ENCODE measurements around the gene TTLL11. TPM values are rescaled to one million over a fixed set of nuclear protein-coding genes. Genes with fewer than 3 reads are reported as not detected.

TTLL11 gene
- total RNA-seq, 1 donor from 2014 or later: 10.9 TPM

DNA sequence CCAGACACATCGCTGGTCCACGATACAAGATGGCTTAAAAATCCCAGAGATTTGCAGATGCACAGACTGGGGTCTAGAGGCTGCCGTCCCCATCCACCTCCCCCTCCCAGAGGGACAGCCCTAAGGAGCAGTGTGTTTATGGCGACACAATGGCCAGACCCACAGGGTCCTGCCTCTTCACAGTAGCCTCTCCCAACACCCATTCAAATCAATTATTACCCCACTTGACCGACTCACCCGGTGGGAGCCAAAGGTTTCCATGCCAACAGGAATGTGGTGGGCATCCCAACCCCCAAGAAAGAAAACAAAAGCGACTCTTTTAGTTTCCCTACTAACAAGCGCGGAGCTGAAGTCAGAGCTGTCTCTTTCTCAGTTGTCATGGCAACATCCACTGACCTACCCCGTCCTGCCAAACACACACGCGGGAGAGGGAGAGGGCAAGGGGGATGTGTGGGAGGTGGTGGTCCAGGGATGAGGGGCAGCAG lies 209.0 kb downstream of the TTLL11 start:
- no peak for DNase-seq (ENCODE audit: low spot score)

DNA sequence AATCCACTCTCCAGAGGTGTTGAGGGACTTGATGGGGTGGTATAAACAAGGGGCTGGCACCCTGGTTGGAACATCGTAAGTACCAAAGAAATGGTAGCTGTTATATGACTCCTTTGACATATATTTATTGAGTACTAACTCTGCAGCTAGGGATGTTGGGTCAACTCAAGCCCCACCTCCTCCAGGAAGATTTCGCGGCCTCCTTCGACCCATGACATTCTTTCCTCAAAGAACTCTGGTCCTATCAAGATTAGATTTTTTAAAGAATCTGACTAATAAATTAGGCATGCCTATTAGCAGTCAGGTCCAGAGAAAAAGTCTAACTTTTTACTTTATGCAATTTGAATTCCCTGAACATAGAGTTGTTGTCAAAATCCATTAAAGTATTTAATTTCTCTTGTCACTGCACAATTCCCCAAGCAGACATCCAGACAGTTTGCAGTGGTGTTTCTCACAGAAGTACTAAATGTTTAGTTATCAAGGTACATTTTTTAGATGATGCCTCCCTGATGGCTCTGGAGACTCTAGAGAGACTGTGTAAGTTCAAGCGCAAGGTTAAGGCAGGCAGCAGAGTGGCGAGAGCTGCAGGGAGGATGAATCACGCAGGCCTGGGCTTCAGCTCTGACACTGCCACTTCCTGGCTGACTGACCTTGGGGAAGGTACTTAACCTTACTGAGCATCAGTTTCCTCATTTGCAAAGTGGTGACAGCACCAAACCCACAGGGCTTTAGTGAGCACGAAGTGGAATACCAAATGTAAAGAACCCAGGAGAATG lies 209.6 kb downstream of the TTLL11 start:
- no peak for DNase-seq (ENCODE audit: low spot score)

DNA sequence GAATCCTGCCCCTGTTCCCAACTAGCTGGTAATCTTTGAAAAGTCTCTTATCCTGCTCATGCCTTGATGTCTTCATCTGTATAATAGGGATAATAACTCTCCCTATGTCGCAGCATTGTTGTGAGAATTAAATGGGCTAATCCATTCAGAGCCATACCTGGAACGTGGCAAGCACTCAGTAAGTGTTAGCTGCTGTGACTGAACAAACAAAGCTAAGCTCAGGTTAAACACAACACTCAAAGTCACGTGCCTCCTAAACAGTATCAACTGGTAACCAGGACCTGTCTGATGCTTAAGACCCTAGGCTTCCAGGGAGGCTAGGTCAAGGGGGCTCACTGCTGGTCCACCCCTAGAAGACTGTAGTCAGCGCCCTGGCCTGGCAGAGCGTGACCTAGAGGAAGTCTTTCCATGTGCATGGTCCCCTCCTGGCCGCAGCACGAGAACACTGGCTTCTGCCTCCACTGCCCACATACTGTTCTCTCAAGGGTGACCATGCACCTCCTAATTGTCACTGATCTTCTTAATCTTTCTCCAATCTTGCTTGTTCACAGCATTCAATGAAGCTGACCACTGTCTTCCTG lies 211.1 kb downstream of the TTLL11 start:
- no peak for DNase-seq (ENCODE audit: low spot score)

DNA sequence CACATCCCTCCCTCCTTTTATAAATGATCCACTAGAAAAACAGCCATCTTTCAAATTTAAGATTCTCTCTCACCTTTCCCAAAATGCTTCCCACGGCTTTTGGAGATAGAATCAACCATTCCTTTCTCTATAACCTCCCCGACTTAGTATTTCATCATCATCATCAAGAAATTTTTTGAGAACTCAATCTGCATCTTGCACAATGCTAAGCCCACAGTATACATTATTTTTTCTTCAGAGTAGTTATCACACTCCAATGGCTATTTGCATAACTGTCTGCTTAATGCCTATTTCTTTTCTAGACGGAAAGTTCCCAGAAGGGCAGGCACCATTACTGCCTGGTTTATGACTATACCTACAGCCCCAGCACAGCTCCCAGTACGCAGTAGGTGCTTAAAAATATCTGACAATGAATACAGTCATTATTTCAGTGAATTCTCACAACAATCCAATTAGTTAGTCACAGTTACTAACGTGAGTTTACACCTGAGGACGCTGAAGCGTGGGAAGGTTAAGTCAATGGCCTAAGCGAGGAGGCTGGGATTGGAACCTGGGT lies 212.7 kb downstream of the TTLL11 start:
- DNase-seq (ENCODE audit: low spot score): no peak

DNA sequence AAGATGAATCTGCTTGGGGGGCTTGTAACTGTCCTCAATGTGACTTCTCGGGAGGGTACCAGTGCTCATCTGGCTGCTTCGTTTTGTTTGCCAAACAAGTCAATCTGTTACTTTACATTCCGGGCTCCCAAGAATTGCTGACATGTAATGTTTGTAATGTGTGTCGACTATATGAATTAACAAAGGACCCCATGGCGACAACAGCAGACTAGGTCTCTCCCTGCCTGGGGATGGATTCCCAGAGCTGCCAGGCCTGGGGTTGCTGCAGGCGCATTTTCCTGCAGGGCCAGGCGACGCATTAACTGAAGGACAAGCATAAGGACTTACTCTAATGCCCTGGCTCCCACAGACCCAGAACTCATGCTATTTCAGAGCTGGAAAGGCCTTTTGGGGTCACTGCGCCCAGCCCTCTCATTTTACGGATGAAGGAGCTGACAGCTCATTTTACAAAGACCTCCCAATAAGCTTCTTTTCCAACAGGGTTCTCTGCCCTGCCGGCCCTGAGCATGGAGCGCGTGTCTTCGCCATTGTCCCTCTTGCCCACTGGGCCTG lies 214.8 kb downstream of the TTLL11 start:
- DNase-seq (ENCODE audit: low spot score): no peak

DNA sequence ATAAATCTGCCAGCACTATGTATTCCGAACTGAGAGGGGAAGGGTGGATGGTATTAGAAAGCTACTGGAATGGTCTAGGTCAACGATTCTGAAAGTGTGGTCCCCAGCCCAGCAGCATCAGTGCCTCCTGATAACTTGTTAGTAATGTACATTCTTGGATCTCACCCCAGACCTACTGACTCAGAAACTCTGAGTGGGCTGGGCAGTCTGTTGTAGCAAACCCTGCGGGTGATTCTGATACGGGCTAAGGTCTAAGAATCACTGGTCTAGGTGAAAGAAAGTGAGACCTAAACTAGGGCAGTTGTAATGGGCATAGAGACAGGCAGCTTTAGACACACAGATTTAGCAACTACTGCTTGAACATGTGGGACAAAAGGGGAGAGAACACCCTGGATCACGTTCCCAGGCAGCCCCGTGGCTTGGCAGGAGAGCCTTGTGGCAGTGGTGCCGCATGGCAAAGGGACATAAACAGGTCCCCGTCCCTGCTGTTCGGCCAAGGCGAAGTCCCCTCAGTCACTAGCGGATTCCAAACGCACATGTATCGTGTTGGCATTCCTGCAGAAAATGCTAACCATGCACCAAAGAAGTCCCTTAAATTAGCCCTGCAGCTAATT lies 216.3 kb downstream of the TTLL11 start:
- no peak for DNase-seq (ENCODE audit: low spot score)

DNA sequence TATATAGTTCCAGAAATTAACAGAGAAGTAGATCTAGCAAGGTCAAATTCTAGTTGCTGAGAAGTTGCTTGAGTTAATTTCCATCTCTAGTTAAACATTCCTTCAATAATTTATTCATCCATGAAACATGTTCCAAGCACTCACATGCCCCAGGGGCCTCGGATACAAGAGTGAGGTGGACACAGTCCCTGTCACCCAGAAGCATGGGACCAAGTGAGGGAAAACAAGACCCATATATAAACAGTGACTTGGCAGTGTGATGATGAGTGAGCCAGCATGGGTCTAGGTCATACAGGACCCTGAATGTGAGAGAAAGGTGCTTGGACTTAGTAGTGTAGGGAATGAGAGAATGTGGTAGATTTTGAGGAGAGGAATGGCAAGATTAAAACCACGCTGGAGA lies 216.9 kb downstream of the TTLL11 start:
- no peak for DNase-seq (ENCODE audit: low spot score)

DNA sequence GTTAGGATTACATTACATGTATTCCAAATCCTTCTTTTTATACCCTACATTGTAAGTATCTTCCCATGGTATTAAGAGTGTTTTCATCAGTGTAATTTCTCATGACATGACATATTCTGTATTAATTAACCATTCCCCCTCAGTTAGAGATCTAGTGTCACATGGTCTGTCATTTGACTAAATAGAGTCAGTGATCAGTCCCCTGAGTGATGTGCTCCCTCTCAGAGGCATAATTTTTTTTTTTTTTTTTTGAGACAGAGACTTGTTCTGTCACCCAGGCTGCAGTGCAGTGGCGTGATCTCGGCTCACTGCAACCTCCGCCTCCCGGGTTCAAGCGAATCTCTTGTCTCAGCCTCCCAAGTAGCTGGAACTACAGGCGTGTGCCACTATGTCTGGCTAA lies 218.6 kb downstream of the TTLL11 start:
- DNase-seq (ENCODE audit: low spot score): no peak

DNA sequence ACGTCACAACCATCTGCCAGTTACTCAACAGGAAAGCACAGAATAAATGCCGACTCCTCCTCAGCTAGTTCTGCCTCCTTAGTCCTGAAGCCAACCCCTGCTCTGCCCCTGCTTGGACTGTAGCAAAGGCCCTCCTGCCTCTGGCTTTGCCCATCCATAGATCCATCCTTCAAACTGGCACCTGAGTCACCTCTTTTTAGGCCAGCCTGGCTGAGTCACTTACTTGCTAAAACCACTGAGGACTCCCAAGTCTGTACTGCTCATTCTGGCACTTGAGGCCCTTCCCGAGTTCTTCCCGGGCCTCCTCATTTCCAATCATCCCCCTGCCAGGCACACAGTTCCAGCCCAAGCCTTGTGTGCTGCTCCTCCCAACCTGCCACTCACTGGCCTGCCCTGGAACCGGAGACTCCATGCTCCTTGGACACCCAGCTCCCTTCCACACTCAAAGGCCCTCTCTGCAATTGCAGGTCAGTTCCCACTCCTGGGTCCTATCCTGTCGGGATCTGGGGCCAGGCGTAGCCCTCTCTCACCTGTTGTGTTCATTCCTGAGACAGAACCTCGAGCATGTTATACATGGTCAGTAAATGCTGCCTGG lies 221.6 kb downstream of the TTLL11 start:
- DNase-seq (ENCODE audit: low spot score): no peak

DNA sequence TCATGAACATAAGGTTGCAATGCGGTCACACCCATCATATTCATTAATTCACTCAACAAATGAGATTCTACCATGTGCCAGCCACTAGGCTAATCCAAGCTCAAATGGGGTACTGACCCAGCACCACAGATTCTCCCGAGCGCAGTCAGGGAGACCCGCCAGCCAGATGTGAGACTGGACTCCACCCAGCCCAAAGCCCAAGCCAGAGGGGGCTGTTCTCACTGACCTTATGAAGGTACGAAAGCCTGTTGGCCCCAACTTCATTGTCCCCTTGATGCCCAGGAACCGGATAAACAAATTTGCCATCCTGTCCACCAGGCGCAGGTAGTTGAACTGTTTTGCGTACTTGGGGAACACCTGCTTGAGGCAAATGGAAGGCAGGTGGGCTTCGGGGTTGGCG lies 222.8 kb downstream of the TTLL11 start:
- DNase-seq (ENCODE audit: low spot score): no peak

DNA sequence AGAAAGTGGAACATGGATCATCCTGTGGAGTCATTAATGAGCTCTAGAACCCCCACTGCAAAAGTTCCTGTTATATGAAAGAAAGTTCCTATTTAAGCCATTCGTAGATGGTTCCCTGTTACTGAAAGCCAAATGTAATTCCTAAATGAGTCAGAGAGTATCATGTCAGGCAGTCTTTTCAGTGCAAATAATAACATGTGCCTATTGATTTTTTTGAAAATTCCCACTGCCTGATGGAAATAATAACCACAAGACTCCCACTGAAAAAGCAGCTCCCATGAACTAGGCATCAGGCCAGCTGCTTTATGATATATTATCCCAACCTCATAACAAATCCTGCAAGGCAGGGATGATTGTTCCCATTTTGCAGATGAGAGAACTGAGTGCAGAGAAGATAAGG lies 224.5 kb downstream of the TTLL11 start:
- DNase-seq (ENCODE audit: low spot score): no peak

DNA sequence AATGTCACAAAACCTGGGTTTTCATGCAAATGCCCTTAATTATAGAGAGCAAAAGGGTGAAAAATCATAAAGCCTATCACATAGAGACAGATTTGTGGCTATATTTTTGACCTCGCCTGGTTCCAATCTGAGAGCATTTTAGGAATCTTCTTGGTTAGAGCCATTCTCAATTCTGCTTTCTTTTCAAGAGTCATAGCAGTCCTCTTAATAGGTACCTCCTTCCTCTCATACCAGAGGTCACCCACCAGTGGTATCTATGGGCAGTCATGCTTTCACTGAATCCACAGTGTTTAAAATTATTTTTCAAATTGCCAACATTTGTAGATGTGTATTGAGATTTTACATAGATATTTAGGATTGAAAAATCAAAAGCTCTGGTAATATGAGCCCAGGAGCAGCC lies 226.2 kb downstream of the TTLL11 start:
- no peak for DNase-seq (ENCODE audit: low spot score)

DNA sequence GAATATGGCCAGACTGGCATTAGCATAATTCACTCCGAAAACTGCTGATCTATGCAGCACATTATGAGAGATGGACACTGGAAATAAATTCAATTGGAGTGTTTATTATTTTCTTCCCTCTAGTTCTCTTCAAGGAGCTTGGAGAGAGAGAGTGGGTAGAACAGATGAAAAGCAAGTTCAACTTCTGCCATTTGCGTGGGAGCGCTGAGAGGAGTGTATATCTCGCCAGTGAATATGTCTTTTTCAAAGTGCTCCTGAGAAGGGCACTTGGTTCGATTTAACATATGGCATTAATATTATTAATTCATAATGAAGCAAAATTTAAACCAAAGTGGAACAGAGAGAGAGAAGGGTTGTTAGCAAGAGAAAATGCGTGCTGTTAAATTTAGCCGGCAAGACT lies 227.2 kb downstream of the TTLL11 start:
- no peak for DNase-seq (ENCODE audit: low spot score)

DNA sequence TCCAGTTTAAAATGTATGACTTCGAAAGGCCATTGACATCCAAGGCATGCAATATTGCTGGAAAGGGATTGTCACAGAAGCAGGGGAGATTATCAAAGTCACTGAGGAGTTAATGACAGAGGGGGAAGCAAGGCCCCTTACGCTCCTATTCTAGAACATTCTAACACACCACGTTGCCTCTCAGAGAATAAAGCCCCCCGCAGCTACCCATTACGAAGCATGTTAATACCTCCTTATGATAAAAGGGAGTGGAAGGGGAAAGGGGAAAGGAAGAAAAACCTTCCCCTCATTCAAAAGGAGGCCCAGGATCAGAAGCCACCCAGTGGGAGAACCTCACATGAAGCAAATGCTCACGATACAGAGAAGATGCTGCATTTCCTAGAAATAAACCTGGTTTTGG lies 228.0 kb downstream of the TTLL11 start:
- no peak for DNase-seq (ENCODE audit: low spot score)

DNA sequence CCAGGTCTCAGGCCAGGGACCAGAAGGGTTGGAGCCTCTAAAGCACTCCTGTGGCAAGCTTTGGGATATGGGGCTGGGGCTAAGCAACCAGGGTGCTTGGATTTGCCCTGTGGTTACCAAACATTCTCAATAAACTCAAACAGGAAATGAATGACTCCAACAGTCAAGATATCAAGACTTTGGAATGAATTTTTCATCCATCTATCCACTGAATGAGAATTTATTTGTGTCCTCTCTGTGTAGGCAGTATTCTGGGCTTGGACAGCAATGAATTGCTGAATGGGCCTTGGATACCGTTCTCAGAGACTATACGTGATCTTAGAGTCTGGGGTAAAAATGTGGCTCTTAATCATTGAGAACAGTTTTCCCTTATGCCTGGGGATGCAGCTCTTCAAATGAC lies 229.2 kb downstream of the TTLL11 start:
- DNase-seq (ENCODE audit: low spot score): no peak

DNA sequence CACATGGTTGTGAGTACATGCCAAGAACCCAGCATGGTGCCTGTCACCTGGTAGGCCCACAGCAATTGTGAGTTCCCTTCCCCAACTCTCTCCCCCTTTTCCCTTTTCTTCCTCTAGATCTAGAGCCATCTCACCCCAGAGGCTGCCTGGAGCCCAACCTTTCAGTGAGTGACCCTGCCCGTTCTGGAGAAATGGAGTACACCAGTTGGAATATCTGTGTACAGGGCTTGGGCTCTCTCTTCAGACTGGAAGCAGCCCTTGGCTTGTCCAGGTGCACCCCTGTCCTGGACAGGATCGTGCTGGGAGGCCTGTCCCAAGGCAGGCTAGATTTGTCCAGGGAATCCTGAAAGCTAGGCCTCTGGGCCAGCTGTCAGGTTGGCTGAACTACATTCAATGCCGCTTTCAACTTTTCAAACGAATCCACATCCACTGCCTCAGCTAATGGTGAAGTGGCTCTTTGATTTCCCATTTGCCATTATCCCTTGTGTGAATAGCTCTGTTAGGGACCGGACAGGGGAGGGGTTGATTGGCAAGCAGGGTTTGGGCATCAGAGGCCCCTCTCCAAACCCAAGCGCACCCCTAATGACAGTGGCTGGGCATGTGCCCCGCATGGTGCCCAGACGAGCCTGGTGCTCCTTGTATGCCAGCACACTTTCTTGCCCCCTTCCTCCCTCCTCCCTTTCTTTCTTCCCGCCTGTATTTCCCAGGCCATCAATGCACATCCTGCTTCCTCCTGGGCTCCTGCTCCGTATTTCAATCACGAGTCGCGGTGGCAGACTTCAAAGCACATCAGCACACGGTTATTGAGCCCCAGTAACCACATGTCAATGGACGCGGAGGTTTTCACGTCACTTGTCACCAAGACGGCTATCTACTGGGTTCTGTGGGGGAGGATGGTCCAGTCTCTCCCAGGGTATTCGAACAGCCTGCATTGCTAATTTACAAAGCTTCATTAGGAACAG lies 230.5 kb downstream of the TTLL11 start:
- DNase-seq (ENCODE audit: low spot score): no peak

DNA sequence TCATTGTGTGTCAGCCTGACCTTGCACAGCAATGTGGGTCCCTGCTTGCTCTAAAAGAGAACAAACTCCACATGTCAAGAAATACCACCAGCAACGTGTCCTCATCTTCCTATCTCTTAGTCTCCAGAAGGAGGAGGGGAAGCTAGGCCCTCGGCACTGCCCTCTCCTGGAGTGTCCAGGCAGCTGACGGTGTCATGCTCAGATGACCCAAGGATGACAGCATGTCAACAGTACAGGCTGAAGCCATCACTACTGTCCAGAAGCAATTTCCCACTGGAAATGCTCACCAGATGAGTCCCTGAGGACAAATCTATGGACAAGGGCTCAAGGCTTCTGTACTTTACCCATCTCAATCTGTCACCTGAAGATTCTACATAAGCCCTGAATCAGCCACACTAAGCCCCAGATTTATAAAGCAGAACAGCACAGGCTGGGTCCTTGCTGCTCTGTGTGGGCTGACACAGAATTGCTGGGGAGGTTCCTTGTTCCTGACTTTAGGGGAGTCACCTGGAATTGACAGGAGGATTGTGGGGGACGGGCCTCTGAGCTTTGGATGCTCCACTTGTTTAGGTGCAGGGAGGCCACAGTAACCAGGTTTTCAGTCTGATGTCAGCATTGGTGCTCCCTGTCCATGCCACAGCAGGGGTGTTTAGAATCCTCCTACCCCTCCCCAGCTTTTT lies 231.5 kb downstream of the TTLL11 start:
- DNase-seq (ENCODE audit: low spot score): no peak

DNA sequence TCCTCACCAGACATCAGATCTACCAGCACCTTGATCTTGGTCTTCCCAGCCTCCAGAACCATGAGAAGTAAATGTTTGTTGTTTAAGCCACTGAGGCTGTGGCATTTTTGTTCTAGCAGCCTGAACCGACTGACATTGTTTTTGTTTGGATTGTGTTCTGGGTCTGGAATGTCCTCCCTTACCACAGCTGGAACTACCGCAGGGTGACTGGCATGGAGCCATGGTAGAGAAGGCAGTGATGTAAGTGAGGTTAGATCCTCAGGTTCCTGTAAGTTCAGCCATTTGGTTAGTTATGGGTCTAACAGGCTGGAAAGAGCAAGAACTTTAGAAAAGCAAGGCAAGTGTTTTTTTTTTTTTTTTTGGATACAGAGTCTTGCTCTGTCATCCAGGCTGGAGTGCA lies 232.4 kb downstream of the TTLL11 start:
- DNase-seq (ENCODE audit: low spot score): peak; percentile 57

DNA sequence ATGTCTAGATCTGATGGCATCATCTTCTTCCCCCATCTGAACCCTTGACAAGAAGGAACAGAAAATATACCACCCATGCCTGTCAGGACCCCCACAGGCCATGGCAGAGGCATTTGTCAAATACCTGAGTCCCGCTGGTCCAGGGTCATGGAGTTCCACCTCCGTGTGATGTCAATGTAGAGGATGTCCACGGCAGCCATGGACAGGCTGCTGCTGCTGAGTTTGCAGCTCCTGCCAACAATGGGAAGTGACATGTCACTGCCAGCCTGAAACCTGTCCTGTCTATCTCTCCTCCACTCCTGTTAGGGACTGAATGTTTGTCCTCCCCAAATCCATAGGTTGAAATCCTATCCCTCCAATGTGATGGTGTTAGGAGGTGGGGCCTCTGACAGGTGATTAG lies 232.9 kb downstream of the TTLL11 start:
- DNase-seq (ENCODE audit: low spot score): peak; percentile 28

DNA sequence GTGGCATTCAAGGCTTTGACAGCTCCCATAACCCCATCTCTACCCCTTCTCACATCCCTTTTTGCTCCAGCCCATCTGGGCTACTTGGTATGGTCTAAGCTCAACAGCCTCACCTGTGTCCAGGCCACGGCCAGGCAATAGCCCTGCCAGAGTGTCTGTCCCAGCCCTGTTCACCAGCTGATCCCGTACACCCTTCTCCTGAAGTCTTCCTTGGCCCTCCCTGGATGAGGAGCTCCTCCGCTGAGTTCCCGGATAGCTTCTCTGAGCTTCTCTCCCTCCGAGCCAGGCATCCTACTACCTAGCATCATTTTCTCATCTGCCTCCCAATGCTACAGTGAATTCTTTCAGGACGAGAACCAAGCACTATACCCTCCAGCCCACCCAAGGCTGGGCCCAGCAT lies 233.5 kb downstream of the TTLL11 start:
- DNase-seq (ENCODE audit: low spot score): peak; percentile 18
